HG03354 (cell line): ENCODE results near the gene WASF2.

Experiments
- ATAC-seq: cut with Tn5 transposase; IDR thresholded peaks from one replicate; pipeline ENCODE4 v1.9.1; 2021; ENCODE audit warnings: mild to moderate bottlenecking; ENCODE audit not compliant: unreplicated experiment, poor library complexity, severe bottlenecking

Gene WASF2

DNA sequence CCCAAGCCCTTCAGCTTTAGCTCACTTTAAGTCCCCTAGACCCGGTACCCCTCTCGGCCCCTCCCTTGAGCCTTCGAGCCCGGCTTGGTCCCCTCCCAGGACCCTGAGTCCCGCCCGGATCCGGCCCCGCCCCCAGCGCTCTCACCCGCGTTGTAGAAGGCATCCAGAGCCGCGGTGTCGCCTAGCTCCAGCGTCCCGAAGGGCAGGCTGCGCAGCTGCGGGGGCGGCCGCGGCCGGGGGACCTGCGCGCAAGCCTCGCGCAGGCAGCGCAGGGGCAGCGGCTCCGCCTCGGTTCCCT lies 123.9 kb downstream of the WASF2 start:
- peak; percentile 43 for ATAC-seq

DNA sequence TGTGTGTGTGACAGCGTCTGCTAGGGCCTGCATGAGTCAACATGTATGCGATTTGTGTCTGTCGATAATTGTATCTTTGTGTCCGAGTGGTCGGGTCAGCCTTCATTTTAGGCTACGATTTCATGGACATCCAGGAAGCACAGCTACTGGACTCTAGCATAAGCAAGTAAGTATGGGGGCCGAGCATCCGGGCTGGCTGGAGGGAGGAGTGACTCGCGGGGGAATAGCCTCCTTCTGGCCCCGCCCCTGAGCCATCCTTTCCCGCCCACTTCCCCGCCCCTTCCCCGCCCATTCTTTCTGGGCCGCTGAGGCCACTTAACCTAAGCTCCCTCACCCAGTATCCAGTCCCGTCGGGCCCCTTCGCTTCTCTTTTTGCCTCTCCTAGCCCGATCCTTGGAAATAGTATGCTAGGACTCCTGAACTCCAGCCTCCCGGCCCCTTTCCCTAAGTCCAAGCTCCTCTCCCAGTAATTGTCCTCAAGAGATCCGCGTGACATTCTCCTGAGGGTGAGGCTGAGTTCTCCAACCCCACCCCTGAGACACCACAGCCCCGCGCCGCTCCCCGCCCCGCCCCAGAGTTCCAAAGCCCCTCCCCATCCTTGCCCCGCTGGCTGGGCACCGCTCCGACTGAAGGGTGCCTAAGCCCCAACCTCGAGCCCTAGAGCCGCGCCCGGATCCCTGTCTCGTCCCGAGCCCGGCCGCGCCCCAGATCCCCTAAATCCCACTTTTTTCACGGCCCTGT lies 124.4 kb downstream of the WASF2 start:
- ATAC-seq = peak; percentile 51

DNA sequence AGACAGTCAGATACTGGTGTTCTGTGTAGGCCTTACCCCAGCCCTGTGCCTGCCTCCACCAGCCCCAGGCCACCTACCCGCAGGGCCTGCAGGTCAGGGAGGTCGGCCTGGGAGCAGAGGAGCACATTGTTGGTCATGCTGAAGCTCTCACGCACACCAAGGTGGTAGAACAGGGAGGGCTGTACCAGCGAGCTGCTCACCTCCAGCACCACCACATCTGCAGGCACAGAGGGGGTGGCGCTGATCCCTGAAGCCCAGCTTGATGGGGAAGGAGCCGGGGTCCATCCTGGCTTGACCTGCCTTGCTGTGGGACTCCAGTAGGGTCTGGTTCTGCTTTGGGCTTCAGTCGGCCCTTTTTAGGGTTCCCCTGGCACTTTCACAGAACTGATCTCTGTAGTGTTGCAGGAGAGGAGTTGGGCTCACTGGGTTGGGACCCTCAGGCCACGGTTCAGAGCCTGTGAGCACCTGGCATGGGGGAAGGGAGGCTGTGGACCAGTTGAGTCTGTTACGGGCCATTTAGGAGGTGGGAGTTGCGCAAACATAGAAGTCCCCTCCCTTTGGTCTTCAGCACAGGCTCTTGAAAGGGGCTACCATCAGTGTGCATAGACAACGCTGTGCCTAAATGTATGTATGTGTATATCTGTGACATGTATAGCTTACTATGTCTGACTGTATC lies 125.1 kb downstream of the WASF2 start:
- ATAC-seq = peak; percentile 35

DNA sequence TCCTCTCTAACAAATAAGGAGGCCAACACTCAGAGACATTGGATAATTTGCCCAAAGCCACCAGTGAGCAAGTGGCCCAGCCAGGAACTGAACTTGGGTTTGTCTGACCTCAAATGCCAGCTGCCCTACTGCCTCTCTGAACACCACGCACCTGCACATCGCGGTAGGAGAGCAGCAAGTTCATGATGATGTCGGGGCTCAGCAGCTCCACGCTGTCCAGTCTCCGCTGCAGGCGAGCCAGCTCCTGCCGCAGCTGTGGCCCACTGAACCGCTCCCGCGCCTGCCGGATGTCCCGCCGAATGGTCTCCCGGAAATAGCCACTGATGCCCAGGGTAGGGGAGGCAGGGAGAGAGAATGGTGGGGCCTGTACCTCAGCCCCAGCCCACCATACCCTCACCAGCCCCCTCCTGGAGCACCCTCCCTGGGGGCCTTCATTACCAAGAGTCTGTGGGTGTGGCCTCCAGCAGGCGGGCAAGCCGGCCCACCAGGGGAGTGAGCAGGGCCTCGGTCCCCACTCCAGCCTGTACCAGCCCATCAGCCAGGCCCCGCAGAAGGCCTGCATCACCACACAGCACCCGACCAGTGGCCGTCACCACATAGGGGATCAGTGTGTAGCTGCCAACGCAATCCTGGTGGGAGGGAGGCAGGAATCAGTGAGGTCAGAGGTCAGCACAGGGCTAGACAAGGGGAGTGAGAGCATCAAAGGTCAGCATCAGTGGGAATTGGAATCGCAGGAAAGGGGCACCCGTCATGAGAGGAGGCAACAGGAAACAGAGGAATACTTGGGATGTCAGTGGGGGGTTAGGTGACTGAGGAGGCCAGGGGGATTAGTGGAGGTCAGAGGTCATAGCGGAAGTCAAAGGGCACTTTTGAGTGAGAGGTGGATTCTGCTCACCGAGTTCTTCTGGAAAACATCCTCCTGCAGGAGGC lies 125.9 kb downstream of the WASF2 start:
- no peak for ATAC-seq

GRCh38 chr1:27361553-27361952 lies 128.4 kb downstream of the WASF2 start:
- ATAC-seq = no peak

- ATAC-seq = no peak
Measured at GRCh38 chr1:27361044-27361402, 128.9 kb downstream of the WASF2 start.

GRCh38 chr1:27360159-27361043 lies 129.6 kb downstream of the WASF2 start:
- ATAC-seq = no peak

DNA sequence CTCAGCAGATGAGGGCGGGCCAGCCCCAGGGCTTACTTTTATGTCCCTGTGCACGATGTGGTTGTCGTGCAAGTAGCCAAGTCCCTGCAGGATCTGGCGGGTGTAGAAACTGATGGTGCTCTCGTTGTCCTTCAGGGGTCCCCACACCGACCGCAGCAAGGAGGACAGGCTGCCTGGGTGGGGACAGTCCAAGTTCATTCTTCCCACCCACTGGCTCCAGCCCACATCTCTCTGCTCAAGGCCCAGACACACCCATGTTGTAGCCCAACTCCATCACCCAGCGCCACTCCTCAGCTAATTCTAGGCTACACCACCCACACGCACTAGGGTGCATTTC lies 130.2 kb downstream of the WASF2 start:
- ATAC-seq = no peak

GRCh38 chr1:27358928-27359313 lies 131.0 kb downstream of the WASF2 start:
- ATAC-seq = no peak

- no peak for ATAC-seq
Measured at GRCh38 chr1:27358038-27358927, 131.7 kb downstream of the WASF2 start.

- peak; percentile 63 for ATAC-seq
Measured at GRCh38 chr1:27357281-27358037, 132.5 kb downstream of the WASF2 start.

DNA sequence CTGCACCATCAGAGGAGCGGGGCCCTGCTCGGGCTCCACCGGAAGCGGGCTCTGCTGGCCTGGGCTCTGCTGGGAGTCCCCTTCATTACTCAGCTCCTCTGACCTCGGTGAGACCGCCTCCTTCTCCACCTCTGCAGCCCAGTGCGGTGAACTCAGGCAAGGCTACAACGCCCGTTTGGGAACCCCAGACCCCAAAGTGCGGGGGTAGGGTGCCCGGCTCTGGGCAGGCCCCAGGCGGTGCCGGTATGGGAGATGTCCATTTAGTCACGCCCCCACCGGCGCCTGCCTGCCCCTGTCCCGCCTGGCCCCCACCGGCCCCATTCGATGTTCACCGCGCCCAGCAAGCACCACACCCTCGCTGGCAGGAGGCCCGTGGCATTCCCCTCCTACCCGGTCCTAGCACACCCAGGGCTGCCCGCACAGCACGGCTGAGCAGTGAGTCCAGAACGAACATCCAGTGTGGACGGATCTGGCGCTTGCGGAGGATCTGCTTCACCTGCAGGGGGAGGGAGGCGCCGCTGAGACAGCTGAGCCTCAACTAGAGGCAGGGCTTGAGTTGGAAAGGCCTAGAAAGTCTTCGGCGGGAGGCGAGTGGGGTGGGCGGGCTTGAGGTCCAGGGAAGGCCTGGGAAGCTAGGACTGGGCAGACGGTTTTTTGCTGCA lies 133.2 kb downstream of the WASF2 start:
- no peak for ATAC-seq

GRCh38 chr1:27356277-27356618 lies 133.7 kb downstream of the WASF2 start:
- ATAC-seq = no peak

- no peak for ATAC-seq
Measured at GRCh38 chr1:27355683-27356082, 134.3 kb downstream of the WASF2 start.
